ENCODE data around the gene TTC32.
A peak's percentile ranks its signal among the peaks of the same experiment; 100 is the strongest.
"Not testable (repeated sequence)": the region's sequence is repeated elsewhere in the genome, so short reads cannot be mapped to it uniquely, and the experiment has no call there.

Gene TTC32

DNA sequence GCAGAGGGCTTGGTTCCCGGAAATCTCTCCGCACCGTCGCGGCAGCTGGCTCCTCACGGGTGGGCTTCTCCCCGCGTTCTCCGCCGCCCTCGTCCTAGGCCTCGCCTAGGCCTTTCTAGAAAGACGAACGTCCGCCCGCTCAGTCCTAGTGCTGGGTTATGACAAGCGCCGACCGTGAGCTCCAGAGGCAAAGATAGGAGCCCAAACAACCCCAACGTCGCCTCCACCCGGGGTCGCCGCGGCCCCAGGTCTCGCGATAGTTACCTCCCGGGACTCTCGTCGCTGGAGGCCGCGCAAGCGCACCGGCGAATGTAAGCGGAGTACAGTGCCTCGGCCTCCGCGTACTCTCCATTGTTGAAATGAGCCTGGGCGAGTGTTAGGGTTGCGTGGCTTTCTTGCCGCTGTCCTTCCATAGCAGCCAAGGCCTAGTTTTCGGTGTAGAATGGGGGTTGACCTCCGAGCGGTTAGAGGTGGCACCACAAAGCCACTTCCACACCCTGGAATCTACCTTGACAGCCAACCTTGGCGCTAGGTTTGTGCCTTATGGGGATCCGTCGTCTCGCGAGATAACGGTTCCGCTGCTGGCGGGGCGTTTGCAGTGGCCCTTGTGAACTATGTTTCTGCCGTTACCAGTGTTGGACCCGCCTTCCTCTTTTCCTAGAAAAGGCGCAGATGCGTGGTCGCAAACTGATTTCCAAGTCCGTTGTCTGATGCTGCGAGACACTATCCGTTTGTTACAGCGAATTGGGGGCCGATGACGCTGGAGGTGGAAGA is at the start of gene TTC32:
Gene TTC32 (minus strand): TSS at position 542 of the 774 bp plus-strand sequence. CDS start 129 bp downstream, at position 413.
- DNase-seq: peak; percentile 88

DNA sequence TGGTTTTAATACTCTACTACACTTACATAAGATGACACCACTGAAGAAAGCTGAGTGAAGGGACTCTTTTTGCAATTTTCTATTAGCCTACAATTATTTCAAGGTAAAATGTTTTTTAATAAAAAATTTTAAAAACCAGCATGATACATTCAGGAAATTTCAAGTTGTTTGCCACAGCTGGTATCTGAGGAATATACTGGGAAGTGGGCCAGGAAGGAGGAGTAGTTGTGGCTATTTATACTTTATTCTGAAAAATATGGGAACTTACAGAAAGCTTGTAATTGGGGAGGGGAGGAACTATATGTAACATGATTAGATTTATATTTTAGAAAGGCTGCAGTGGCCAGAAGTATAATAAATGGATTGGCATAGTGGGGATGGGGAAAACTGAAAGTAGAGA is 47.3 kb upstream of the TTC32 start:
- DNase-seq: no peak

DNA sequence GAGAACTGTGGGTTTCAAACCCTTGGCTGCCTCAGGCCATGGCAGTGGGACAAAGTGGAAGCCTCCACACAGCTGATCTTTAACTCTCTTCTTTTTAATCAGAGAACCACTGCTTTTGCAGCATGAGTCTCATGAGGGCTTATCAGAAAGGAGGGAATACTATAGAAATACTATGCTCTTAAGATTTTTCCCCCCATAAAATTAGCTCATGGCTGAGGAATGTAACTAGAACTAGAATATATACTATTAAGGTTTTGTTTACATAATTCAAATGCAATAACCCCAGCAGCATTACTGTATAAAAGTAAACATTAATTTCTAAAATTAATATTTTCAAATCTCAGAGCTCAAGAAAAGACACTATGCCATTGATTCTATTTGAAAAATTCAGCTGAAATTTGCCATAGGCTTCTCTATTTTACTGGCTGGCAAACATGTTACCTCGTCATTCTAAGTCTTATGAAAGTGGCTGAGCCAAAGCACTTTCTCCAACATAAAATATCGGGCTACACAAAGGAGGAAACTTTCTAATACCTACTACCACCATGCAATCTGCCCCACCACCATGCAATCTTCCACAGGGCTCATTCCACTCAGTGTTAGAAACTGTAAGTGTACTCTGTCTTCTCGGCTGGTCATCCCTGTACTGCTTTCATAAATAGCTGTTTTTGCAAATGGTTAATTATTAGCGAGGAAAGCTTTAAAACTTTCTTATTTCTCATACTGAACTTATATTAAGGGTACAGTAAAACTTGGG is 45.6 kb upstream of the TTC32 start:
- DNase-seq: no peak

DNA sequence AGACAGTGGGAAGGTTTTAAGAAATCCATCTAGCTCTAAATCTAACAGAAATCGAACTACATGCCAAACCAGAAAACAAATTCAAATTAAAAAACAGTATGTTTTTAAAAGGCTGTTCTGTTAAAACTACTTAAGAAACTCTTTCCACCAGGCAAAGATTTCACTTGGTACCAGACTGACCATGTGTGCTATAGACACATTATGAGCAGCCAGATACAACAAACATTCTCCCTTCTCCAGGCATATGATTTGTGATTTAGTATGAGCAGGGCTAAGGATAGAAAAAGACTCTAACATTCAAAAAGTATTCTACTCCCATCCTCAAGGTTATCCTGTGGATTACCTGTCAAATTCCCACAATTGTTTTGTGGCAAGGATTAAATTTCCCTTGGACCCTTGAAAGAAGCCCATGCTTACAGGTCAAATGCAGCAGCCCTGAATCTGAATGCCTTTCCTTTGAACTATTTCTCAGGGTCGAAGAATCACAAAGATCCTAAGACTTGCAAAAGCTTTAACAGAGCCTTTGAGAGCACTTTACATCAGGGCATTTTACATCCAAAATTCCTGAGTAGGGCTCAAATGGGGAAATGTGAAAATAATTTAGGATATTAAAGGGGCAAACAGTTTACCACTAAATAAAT is 42.5 kb upstream of the TTC32 start:
- no peak for DNase-seq

DNA sequence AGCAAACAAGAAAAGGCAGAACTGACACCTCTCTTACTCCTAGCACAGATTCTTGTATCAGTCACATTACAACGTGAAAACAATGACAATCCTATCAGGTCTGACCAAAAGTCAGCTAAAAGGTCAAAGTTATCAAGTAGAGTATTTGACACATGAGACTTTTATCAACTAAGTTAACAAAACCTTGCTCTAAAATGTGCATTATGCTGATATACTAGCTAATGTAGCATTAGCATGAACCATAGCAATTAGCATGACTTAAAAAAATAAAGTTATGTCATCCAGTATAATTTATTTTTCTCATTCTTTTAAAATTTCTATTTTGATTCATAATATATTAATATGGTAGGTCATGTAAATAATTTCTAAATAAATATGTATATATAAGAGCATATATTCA is 41.4 kb upstream of the TTC32 start:
- DNase-seq: no peak

DNA sequence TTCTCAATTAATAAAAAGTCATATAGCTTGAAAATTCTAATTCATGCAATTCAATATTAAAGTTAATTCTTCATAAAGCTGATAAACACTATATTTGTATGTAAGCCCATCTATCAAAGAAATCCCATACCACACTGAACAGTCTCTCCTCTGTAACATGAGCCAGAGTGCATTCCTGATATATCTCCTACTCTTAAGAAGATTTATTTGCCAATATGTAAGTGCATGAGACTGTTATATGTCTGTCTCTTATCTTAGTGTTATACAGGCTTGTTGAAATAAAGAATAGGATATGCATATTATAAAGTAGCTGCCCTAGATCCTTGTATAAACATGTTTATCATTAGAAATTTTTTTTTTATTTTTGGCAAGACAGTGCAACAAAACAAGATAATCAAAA is 40.4 kb upstream of the TTC32 start:
- no peak for DNase-seq

DNA sequence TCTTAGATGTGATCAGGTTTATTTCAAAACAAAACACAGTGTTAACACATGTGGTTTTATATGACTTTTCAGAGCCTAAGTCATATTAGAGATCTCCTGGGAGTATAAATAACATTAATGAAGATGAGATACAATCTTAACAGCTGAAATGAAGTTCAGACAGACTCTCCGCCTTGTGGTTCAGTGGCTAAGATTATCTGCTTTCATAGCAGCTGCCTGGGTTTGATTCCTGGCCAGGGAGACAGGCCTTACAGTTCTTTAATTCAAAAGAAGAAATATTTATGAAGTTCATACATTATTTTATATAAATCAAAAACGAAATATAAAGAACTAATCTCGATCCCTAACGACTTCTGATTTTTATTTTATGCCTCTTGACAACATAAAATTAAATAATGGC is 35.2 kb upstream of the TTC32 start:
- no peak for DNase-seq

DNA sequence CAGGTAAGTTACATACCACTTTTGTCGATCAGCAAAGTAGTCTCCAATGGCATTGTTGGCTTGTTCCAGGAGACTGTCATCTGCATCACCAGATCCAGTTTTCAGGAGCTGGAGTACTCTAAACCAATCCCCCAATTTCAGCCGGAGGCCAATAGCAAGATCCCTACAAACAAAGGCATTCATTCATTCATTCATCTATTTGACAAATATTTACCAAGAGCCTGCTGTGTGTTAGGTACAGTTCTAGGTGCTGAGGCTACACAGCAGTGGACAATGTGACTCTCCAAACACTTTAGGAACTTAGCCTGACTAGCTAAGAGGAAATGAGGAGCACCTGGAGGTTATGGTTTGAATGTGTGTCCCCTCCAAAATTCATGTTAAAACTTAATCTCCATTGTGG is 34.4 kb upstream of the TTC32 start:
- DNase-seq: no peak

DNA sequence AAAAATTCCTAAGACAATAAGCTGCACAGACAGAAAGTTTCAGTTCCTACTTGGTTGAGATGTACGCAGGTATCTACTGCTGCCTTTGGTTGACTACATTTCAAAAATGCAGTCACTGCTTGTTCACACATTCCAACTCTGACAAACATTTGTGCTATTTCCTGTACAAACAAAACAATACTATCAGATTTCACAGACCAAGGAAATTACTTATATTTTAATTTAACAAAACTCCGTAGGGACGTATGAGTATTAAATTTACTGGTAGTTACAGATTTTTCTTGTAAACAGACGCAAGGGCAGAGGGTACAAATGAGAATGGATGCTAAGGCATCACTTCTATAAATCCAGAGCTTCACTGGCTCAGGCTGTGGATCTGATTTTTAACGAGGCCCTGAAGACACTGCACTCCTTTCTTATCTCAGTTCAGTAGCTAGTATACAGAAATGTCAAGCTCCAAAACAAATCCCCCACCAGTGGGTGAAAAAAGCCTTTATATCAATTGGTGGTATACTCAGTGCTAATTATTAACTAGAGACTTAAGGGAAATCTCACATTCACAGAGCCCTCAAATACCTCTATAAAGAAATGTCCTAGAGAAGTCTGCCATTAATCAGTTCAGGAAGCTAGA is 31.7 kb upstream of the TTC32 start:
- DNase-seq: no peak

DNA sequence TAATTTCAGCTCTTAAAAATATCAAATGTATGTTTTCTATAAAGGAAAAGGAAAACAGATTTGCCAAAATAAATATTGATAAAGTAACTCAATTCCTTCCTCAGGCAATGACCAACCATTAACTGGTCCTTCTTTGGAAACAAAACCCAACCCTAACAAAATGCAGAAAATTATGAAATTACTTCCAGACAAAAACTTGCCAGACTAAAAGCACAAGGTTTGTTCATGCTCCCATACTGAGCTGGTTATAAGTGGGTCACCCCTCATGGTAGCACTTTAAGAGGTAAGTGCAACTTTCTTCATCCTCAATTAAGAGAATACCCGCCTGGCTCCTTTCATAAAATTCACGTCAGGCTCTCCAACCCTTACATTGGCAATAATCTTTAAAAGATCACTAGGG is 31.1 kb upstream of the TTC32 start:
- no peak for DNase-seq

DNA sequence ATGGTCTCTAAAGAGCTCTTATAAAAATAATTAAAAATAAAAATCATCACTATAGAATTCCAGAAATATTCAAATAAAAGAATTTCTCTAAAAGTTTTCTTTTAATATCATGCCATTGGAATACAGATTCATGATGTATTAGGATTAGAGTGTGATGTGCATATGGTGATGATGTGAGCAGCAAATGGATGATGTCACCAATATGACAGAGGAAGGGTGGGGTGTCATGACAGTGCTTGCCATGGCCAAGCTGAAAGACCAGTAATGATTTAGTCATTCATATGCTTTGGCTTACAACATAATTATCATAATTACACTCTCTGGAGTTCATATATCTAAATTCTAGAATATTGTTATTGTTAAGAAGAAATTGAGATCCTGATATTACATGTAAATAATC is 27.4 kb upstream of the TTC32 start:
- no peak for DNase-seq

DNA sequence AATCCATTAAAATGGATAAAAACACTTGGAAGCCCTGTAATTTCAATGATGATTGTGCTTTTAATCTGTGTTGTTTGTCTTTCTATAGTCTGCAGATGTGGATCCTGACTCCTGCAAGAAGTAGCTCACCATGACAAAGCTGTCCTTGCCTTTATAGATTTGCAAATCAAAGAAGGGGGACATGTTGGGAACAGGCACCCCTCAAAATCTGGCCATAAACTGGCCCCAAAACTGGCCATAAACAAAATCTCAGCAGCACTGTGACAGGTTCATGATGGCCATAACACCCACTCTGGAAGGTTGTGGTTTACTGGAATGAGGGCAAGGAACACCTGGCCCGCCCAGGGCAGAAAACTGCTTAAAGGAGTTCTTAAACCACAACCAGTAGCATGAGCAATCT is 26.0 kb upstream of the TTC32 start:
- not testable (repeated sequence) for DNase-seq

DNA sequence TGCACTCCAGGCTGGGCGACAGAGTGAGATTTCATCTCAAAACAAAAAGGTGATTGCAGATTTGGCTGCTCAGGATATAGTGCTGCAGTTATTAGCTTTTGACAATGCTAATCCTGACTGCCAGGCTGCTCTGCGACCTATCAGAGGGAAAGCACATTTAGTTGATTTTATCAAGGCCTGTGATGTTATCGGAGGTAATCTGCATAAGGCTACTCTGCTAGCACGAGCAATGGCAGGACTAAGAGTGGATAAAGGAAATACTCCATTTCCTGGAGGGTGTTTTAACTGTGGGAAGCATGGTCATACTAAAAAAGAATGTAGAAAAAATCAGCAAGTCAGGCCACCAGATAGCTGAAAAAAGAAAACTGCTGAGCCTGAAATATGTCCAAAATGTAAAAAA is 22.7 kb upstream of the TTC32 start:
- DNase-seq: not testable (repeated sequence)

DNA sequence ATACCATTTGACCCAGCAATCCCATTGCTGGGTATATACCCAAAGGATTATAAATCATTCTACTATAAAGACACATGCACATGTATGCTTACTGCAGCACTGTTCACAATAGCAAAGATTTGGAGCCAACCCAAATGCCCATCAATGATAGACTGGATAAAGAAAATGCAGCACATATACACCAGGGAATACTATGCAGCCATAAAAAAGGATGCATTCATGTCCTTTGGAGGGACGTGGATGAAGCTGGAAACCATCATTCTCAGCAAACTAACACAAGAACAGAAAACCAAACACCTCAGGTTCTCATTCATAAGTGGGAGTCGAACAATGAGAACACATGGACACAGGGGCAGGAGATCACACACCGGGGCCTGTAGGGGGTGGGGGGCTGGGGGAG is 20.4 kb upstream of the TTC32 start:
- DNase-seq: not testable (repeated sequence)

DNA sequence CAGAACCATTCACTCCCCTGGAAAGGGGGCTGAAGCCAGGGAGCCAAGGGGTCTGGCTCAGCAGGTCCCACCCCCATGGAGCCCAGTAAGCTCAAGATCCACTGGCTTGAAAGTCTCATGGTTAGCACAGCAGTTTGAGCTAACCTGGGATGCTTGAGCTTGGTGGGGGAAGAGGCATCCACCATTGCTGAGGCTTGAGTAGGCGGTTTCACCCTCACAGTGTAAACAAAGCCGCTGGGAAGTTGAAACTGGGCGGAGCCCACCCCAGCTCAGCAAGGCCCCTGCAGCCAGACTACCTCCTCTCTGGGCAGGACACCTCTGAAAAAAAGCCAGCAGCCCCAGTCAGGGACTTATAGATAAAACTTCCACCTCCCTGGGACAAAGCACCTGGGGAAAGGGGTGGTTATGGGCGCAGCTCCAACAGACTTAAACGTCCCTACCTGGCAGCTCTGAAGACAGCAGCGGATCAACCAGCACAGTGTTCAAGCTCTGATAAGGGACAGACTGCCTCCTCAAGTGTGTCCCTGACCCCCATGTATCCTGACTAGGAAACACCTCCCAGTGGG is 14.7 kb upstream of the TTC32 start:
- no peak for DNase-seq

DNA sequence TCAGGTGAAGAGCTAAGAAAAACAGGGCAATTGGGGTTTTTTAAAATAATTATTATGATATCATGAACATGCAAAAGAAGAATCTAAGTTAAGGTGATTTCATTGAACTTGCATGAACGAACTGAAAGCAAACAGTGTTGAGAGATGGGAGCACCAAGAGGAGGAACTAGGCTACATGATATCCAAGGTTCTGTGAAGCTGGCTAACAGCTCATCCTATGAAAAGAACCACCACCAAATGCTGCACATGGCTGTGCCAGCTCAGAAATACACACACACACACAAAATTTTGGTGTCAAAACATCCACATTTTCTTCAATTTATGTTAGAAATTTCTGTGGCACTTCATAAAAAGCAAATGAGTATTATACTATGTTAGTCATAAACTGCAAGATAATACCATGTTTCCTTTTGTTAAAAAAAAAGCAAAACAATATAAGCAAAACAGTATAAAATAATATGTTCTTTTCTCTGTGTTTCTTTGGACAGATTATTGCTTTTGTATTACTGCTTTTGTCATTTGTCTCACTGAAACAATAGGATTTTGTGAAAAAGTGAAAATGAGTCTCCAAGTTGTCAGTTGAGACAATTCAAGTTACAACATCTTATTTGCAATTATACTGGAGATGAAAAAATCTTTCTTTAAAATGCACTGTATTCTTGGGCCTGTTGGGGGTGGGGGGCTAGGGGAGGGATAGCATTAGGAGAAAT is 12.6 kb upstream of the TTC32 start:
- no peak for DNase-seq

DNA sequence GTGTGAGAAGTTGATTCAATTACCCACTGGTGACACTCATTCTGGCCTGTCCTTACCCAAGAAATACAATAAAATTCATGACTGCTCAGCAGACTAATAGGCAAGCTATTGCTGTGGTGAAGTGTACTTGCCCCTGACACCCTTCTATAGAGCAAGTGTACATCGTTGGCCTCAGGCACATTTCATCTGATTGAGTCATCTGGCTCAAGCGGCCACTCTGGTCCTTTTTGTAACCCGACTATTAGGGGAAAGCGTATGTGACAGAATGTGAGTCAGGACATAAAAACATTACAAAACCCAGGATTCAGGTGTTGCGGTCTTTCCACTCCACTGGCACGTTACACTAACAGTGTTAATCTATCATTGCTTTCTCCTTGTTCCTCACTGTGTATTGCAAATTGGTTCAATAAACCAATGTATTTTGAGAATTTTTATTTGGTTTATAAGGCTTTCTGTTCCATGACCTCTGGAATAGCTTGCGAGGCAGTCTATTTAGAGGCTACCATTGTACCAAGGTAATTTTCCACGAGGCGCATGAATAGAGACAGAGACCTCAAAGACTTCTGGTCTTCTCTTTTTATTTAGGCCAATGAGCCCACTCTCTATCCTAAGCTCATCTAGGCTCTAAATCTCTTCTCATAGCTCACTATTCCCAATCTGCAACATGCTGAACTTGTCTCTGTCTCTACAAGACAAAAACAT is 10.2 kb upstream of the TTC32 start:
- no peak for DNase-seq

DNA sequence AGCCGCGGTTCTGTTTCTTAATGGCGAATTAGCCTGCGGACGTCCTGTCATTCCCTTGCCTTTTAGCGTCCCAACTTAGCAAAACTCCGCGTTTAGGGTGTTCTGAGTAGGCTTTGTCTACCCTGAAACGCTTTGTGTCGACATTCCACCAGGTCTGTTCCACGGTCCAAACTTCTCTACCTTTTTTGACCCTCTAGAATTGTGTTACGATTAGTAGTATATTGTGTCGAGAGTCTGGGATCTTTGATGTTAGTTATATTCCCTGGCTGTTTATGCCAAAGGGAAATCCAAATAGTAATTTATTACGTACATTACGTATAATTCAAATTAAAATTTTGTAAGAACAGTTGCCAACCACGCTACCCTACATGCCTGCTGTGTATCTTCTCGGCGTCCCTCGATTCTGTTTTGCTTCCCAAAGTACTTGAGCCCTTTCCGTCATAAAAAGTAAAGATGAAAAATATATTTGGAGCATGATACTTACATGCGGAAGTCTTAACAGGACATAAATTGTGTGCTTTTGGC is 495 bp upstream of the TTC32 start:
- DNase-seq: peak; percentile 45

DNA sequence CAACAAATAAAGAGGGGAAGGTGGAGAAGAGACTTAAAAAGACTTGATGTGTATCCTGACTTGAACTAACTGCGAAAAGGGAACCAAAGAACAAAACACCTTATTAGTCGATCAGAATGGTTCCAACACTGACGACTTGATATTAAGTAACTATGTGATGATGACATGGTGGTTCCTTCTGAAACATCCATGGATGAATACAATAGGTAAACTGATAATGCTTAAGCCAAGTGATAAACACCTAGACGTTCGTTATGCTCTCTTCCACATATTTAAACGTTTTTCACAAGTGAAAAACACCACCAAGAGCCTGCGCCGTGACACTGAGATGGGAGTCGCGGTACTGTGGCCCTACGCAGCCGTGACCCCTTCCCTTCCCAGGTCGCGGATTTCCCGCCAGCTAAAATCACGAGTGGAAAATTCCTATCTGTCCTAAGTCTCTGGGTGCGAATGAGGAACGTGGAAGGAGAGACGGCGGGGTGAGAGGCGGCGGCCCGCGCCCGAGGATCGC is 797 bp downstream of the TTC32 start:
- no peak for DNase-seq

DNA sequence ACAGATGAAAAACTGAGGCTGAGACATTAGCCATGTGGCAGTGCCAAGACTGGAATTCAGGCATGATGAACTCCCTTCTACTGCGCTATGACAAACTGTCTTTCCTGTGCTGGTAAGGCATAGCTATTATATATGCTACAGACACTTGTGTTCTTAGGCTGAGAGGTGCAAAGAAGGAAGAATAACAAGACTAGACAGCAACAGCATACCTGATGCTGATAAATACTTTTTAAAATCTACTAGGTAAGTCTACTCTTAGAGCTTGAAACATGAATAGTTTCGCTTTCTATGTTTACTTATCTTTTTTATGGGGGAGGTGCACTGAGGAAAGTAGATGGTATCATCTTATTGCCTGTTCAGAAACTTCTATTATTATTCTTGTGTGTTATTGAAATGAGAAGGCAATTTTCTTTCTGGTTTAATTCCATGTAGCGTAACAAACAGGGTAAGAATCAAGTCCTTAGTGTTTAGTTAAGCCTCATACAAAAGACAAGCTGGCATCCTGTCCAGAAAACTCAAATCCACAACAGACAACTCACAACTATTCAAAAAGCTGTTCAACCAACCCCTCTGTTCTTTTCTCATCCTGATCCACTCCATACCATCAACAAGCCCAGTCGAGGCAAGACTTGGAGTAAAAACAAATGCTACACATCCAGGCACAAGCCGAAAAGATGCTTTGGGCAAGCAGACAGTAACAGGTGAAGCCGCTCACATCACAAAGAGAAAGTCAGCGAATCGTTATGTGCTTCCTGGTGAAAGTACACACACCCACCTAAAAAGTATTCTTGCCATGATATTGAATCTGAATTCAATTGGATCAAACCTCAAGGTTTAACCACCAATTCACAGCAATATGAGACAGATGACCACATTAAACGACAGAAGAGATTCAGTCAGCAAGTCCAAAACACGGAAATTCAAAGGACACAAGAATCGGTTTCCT is 1.5 kb downstream of the TTC32 start:
- DNase-seq: no peak
